Naive thymus-derived CD8-positive, alpha-beta T cell (primary cell): ENCODE data around the gene C1QTNF4. TPM values are rescaled to one million over a fixed set of nuclear protein-coding genes. Genes with fewer than 3 reads are reported as not detected.
A peak's percentile ranks its signal among the peaks of the same experiment; 100 is the strongest.

Experiments
- ATAC-seq, 2 donors: fragments of 150-1000 bp; cut with Tn5 transposase in 1 of 2; sonication (Bioruptor Pico), chemical (Tn5 transposase) in 1 of 2; 1 replicate in 1 of 2; 2 replicates in 1 of 2; pipeline ENCODE4 v1.10.0; 2021; ENCODE audit warnings: mild to moderate bottlenecking in 2 of 2, moderate library complexity in 2 of 2
- POLR2A ChIA-PET: fragments of 350-600 bp; sonication (Branson Sonifier 250); formaldehyde crosslinking; loops from one replicate; lab custom pipeline; 2021; ENCODE audit warnings: antibody characterized with exemption; lab: Charles Lee
- DNase-seq, 10 donors: peaks; one replicate each; pipeline versions ENCODE4 v3.0.0 to v3.0.0-alpha.2; 2020 to 2022
- H3K27ac Mint-ChIP-seq, 10 donors: one replicate each; pipeline ENCODE4 v1.8.0; 2020 to 2022; ENCODE audit warnings: mild to moderate bottlenecking in 10 of 10, mixed read lengths in 10 of 10, moderate library complexity in 4 of 10, inconsistent platforms in 1 of 10
- H3K27me3 Mint-ChIP-seq, 5 donors: one replicate each; pipeline ENCODE4 v1.8.0; 2021 to 2022; ENCODE audit warnings: mixed read lengths in 5 of 5
- H3K36me3 Mint-ChIP-seq, 3 donors: one replicate each; pipeline ENCODE4 v1.8.0; 2020 to 2022; ENCODE audit warnings: mixed read lengths in 3 of 3, mild to moderate bottlenecking in 2 of 3, inconsistent platforms in 1 of 3
- H3K4me1 Mint-ChIP-seq, 4 donors: one replicate each; pipeline ENCODE4 v1.8.0; 2021 to 2022; ENCODE audit warnings: mixed read lengths in 4 of 4
- H3K4me3 Mint-ChIP-seq, 10 donors: one replicate each; pipeline ENCODE4 v1.8.0; 2020 to 2022; ENCODE audit warnings: mild to moderate bottlenecking in 10 of 10, mixed read lengths in 10 of 10, moderate library complexity in 6 of 10, inconsistent platforms in 1 of 10
- H3K9me3 Mint-ChIP-seq, 9 donors: one replicate each; pipeline ENCODE4 v1.8.0; 2020 to 2022; ENCODE audit warnings: mixed read lengths in 9 of 9, mild to moderate bottlenecking in 3 of 9, inconsistent platforms in 1 of 9, moderate library complexity in 1 of 9
- polyA plus RNA-seq, 3 donors: library from polyadenylated mRNA; unstranded; fragments of 300-500 nt; fragmentation: Illumina TruSeq; gene quantifications; one replicate each; pipeline ENCODE4 v1.2.3, GENCODE V29; 2021
- total RNA-seq, 8 experiments: library from RNA in 2 of 8; stranded (reverse) in 2 of 8; gene quantifications; one replicate each; pipeline ENCODE4 v1.2.3 and lab custom pipeline; 2021 to 2026

Gene C1QTNF4
- total and polyA plus RNA-seq, 5 experiments from 2014 or later = 0.22 to 1.2 (median 0.91) TPM; not detected in 2

- Mint-ChIP-seq H3K27ac (peak overlapping the region in 1 of 10 donors; percentile 56), H3K4me3 (no peak overlapping the region), H3K36me3 (peaks cover 0 to 2% (median 0%) of the 10 kb centered on the region in 3 donors), H3K9me3 (no peaks in the 10 kb centered on the region), H3K4me1 (peaks cover 4 to 25% (median 13%) of the 10 kb centered on the region in 4 donors), H3K27me3 (peaks cover 13 to 45% (median 31%) of the 10 kb centered on the region in 5 donors)
- DNase-seq (no peak), ATAC-seq (no peak)
- POLR2A ChIA-PET = interaction anchor here (0.6 kb wide), 2 partner anchors 41 to 99 kb away, joined by 3 to 4 read pairs; no protein-coding TSS in a partner anchor
Measured at GRCh38 chr11:47591764-47592163, 2.4 kb downstream of the C1QTNF4 start.

GRCh38 chr11:47589977-47590861, 4.0 kb downstream of the C1QTNF4 start:
- H3K27me3 Mint-ChIP-seq = peaks cover 11 to 38% (median 24%) of the 10 kb centered on the region in 5 donors
- no peak overlapping the region for H3K4me3 Mint-ChIP-seq
- H3K4me1 Mint-ChIP-seq = peaks cover 6 to 25% (median 13%) of the 10 kb centered on the region in 4 donors
- H3K27ac Mint-ChIP-seq = no peak overlapping the region
- POLR2A ChIA-PET = interaction anchor here (0.7 kb wide), 1 partner anchor 52 kb away, joined by 4 read pairs; no protein-coding TSS in a partner anchor
- DNase-seq (no peak), ATAC-seq (no peak)
- no peaks in the 10 kb centered on the region for H3K9me3 Mint-ChIP-seq
- peaks cover 0 to 5% (median 0%) of the 10 kb centered on the region in 3 donors for H3K36me3 Mint-ChIP-seq

- H3K27ac Mint-ChIP-seq = no peak overlapping the region
- peaks cover 6 to 23% (median 12%) of the 10 kb centered on the region in 4 donors for H3K4me1 Mint-ChIP-seq
- DNase-seq (no peak), ATAC-seq (no peak)
- POLR2A ChIA-PET = no interaction called here
- H3K36me3 Mint-ChIP-seq = peaks cover 0 to 11% (median 3%) of the 10 kb centered on the region in 3 donors
- H3K4me3 Mint-ChIP-seq = no peak overlapping the region
- H3K9me3 Mint-ChIP-seq = no peaks in the 10 kb centered on the region
- H3K27me3 Mint-ChIP-seq = peaks cover 9 to 32% (median 20%) of the 10 kb centered on the region in 5 donors
Measured at GRCh38 chr11:47589584-47589976, 4.6 kb downstream of the C1QTNF4 start.

- POLR2A ChIA-PET = no interaction called here
- Mint-ChIP-seq H3K4me3 (no peak overlapping the region), H3K27me3 (peaks cover 6 to 27% (median 17%) of the 10 kb centered on the region in 5 donors), H3K36me3 (peaks cover 5 to 14% (median 6%) of the 10 kb centered on the region in 3 donors), H3K4me1 (peaks cover 4 to 20% (median 10%) of the 10 kb centered on the region in 4 donors), H3K27ac (no peak overlapping the region), H3K9me3 (no peaks in the 10 kb centered on the region)
- ATAC-seq (no peak), DNase-seq (no peak)
Measured at GRCh38 chr11:47589118-47589517, 5.1 kb downstream of the C1QTNF4 start.

- Mint-ChIP-seq H3K27me3 (peaks cover 2 to 16% (median 9%) of the 10 kb centered on the region in 5 donors), H3K4me1 (peaks cover 4 to 13% (median 4%) of the 10 kb centered on the region in 4 donors), H3K36me3 (peaks cover 10 to 27% (median 12%) of the 10 kb centered on the region in 3 donors), H3K4me3 (no peak overlapping the region), H3K27ac (peak overlapping the region in 1 of 10 donors; percentile 17), H3K9me3 (no peaks in the 10 kb centered on the region)
- POLR2A ChIA-PET = no interaction called here
- ATAC-seq (no peak), DNase-seq (no peak)
Measured at GRCh38 chr11:47587723-47588326, 6.4 kb downstream of the C1QTNF4 start.

- POLR2A ChIA-PET = no interaction called here
- Mint-ChIP-seq H3K9me3 (no peaks in the 10 kb centered on the region), H3K36me3 (peaks cover 12 to 33% (median 13%) of the 10 kb centered on the region in 3 donors), H3K4me1 (peaks cover 3 to 9% (median 6%) of the 10 kb centered on the region in 4 donors), H3K4me3 (no peak overlapping the region), H3K27me3 (peaks cover 0 to 10% (median 5%) of the 10 kb centered on the region in 5 donors), H3K27ac (no peak overlapping the region)
- DNase-seq (no peak), ATAC-seq (no peak)
Measured at GRCh38 chr11:47587039-47587716, 7.0 kb downstream of the C1QTNF4 start.

- ATAC-seq (no peak), DNase-seq (no peak)
- peaks cover 0 to 10% (median 3%) of the 10 kb centered on the region in 4 donors for H3K4me1 Mint-ChIP-seq
- H3K36me3 Mint-ChIP-seq = peaks cover 12 to 42% (median 18%) of the 10 kb centered on the region in 3 donors
- H3K27me3 Mint-ChIP-seq = peaks cover 0 to 4% (median 0%) of the 10 kb centered on the region in 5 donors
- no peak within 1 kb of the TSS for H3K4me3 Mint-ChIP-seq
- no peaks in the 10 kb centered on the region for H3K9me3 Mint-ChIP-seq
- H3K27ac Mint-ChIP-seq = peak within 1 kb of the TSS in 1 of 10 donors; percentile 33
- POLR2A ChIA-PET = no interaction called here
Measured at GRCh38 chr11:47586098-47586855, 7.9 kb downstream of the C1QTNF4 start, which contains the start of gene FAM180B. Gene FAM180B (plus strand): TSS chr11:47586678. CDS start chr11:47586769, 91 bp downstream.

- peaks cover 12 to 49% (median 18%) of the 10 kb centered on the region in 3 donors for H3K36me3 Mint-ChIP-seq
- H3K4me3 Mint-ChIP-seq = peak overlapping the region in 1 of 10 donors; percentile 64
Measured at GRCh38 chr11:47583844-47584243, 10.4 kb downstream of the C1QTNF4 start.

GRCh38 chr11:47578524-47579494, 15.4 kb downstream of the C1QTNF4 start, which contains the start of the genes KBTBD4 and NDUFS3:
Gene KBTBD4 (minus strand): TSS chr11:47578970. CDS start chr11:47578951, 19 bp downstream.
Gene NDUFS3 (plus strand): TSS chr11:47579074. CDS start chr11:47579092, 18 bp downstream.
- POLR2A ChIA-PET = interaction anchor here (0.6 to 3.7 kb wide), 16 partner anchors 8 to 878 kb away, joined by 3 to 38 read pairs (median 4); partner anchors contain the start of genes AGBL2, ARHGAP1, CELF1 and DDB2
- H3K4me1 Mint-ChIP-seq = peaks cover 11 to 49% (median 48%) of the 10 kb centered on the region in 4 donors
- H3K9me3 Mint-ChIP-seq = no peaks in the 10 kb centered on the region
- peaks cover 0 to 2% (median 0%) of the 10 kb centered on the region in 5 donors for H3K27me3 Mint-ChIP-seq
- peak; percentile 78 to 94 (median 88) for DNase-seq
- peaks cover 4 to 64% (median 11%) of the 10 kb centered on the region in 3 donors for H3K36me3 Mint-ChIP-seq
- peak; percentile 93 to 95 for ATAC-seq
- H3K27ac Mint-ChIP-seq = peak within 1 kb of the TSS; percentile 96 to 100 (median 99)
- peak within 1 kb of the TSS; percentile 93 to 100 (median 100) for H3K4me3 Mint-ChIP-seq

More at GRCh38 chr11:47583844-47584243, 10.4 kb downstream of the C1QTNF4 start:
- Mint-ChIP-seq H3K27me3 (peaks cover 0 to under 1% (median 0%) of the 10 kb centered on the region in 5 donors), H3K9me3 (no peaks in the 10 kb centered on the region), H3K4me1 (peaks cover 11 to 28% (median 19%) of the 10 kb centered on the region in 4 donors), H3K27ac (peak overlapping the region in 1 of 10 donors; percentile 66)
- no peak for DNase-seq
- POLR2A ChIA-PET = no interaction called here
- ATAC-seq = no peak

GRCh38 chr11:47577460-47578041, 16.7 kb downstream of the C1QTNF4 start:
- POLR2A ChIA-PET = interaction anchor here (0.7 to 3.7 kb wide), 6 partner anchors 11 to 151 kb away, joined by 3 to 38 read pairs (median 12); partner anchors contain the start of genes AGBL2, CELF1, PSMC3 and PTPMT1
- Mint-ChIP-seq H3K36me3 (peaks cover 0 to 63% (median 10%) of the 10 kb centered on the region in 3 donors), H3K4me1 (peaks cover 13 to 53% (median 48%) of the 10 kb centered on the region in 4 donors), H3K4me3 (peak overlapping the region; percentile 93 to 100 (median 100)), H3K9me3 (no peaks in the 10 kb centered on the region), H3K27ac (peak overlapping the region in 9 of 10 donors; percentile 63 to 100 (median 97)), H3K27me3 (peaks cover 0 to 2% (median 0%) of the 10 kb centered on the region in 5 donors)
- ATAC-seq (no peak), DNase-seq (peak in 1 of 10 donors; percentile 6)
